ENCODE results near the gene TSPAN3.

GRCh38 chr15:76994496-76994895, 76.4 kb downstream of the TSPAN3 start:
- TF ChIP-seq CTCF (IDR thresholded peaks at IDR 0.05; ENCODE audit: insufficient read depth, low read depth, low read length) (no peak), EZH2 (IDR thresholded peaks at IDR 0.05; ENCODE audit: insufficient read depth, low read length) (no peak)

All from astrocyte (in vitro differentiated cells and primary cell).